HepG2 (cell line): Measurements from ENCODE around the gene CCNB1. TPM values are rescaled to one million over a fixed set of nuclear protein-coding genes. Genes with fewer than 3 reads are reported as not detected.

ENCODE experiments used
- HDAC1 ChIP-seq: sonication (generic); formaldehyde crosslinking; IDR thresholded peaks from 2 replicates; pipeline ENCODE4 v1.5.1; 2020; ENCODE audit warnings: mild to moderate bottlenecking, missing genetic modification reagents
- IKZF1 ChIP-seq: fragments of 450-650 bp; IDR thresholded peaks from 2 replicates; pipeline ENCODE4 v1.7.1; 2016
- KDM5A ChIP-seq: fragments of 200-600 bp; sonication (generic); IDR thresholded peaks from 2 replicates; pipeline ENCODE4 v1.7.0; 2018; ENCODE audit warnings: antibody characterized with exemption, mild to moderate bottlenecking, low read length, borderline replicate concordance
- KDM5B ChIP-seq: sonication (generic); formaldehyde crosslinking; IDR thresholded peaks from 2 replicates; pipeline ENCODE4 v1.4.0; 2020; ENCODE audit warnings: missing genetic modification reagents, mild to moderate bottlenecking, borderline replicate concordance
- NCOA1 ChIP-seq: sonication (generic); formaldehyde crosslinking; IDR thresholded peaks from 2 replicates; pipeline ENCODE4 v1.9.0; 2021; ENCODE audit warnings: missing genetic modification reagents
- NR2F6 ChIP-seq, 2 experiments: IDR thresholded peaks; 2 replicates each; pipeline ENCODE4 v1.6.1; 2016; ENCODE audit warnings: antibody characterized with exemption in 1 of 2, mild to moderate bottlenecking in 1 of 2
- PRDM4 ChIP-seq: sonication (generic); formaldehyde crosslinking; IDR thresholded peaks from 2 replicates; pipeline ENCODE4 v1.9.0; 2021; ENCODE audit warnings: missing genetic modification reagents, borderline replicate concordance
- SIN3B ChIP-seq: fragments of 150-350 bp; IDR thresholded peaks from 2 replicates; pipeline ENCODE4 v1.6.1; 2014; ENCODE audit warnings: low read length
- TP53 ChIP-seq: sonication (generic); formaldehyde crosslinking; conservative IDR thresholded peaks from 2 replicates; pipeline ENCODE4 v1.4.0; 2020; ENCODE audit warnings: missing genetic modification reagents
- ZNF160 ChIP-seq: sonication (generic); formaldehyde crosslinking; IDR thresholded peaks from 2 replicates; pipeline ENCODE4 v1.8.0; 2022; ENCODE audit warnings: mild to moderate bottlenecking, inconsistent platforms, missing genetic modification reagents
- ZNF484 ChIP-seq: sonication (generic); formaldehyde crosslinking; IDR thresholded peaks from 2 replicates; pipeline ENCODE4 v1.5.1; 2020; ENCODE audit warnings: mild to moderate bottlenecking, low read depth, missing genetic modification reagents, borderline replicate concordance
- ZNF597 ChIP-seq: sonication (generic); formaldehyde crosslinking; IDR thresholded peaks from 2 replicates; pipeline ENCODE4 v1.5.0; 2020; ENCODE audit warnings: missing genetic modification reagents
- ZNF709 ChIP-seq: sonication (generic); formaldehyde crosslinking; IDR thresholded peaks from 2 replicates; pipeline ENCODE4 v1.5.0; 2020; ENCODE audit warnings: mild to moderate bottlenecking, missing genetic modification reagents
- ZNF713 ChIP-seq: sonication (generic); formaldehyde crosslinking; IDR thresholded peaks from 2 replicates; pipeline ENCODE4 v1.4.0; 2020; ENCODE audit warnings: mild to moderate bottlenecking, missing genetic modification reagents
- ZNF772 ChIP-seq: sonication (generic); formaldehyde crosslinking; IDR thresholded peaks from 2 replicates; pipeline ENCODE4 v1.5.0; 2020; ENCODE audit warnings: mild to moderate bottlenecking, missing genetic modification reagents
- polyA plus RNA-seq, 8 experiments: library from polyadenylated mRNA; depleted of rRNA in 3 of 8; stranded (reverse) in 7 of 8; unstranded in 1 of 8; fragments of >200 nt; fragmentation: Illumina TruSeq in 4 of 8; extraction: Trizol in 4 of 8; gene quantifications; 2 replicates each; pipeline versions ENCODE4 v1.2.1 to v1.2.3, GENCODE V29; 2011 to 2016; ENCODE audit warnings: low read depth in 4 of 8, missing spikeins in 1 of 8, mixed read lengths in 1 of 8; ENCODE audit not compliant: insufficient read depth in 1 of 8
- total RNA-seq, 5 experiments: library from RNA; depleted of rRNA; stranded (reverse); fragments of >200 nt; fragmentation: Illumina TruSeq; extraction: Trizol; gene quantifications; 2 replicates each; pipeline ENCODE4 v1.2.3, GENCODE V29; 2016; ENCODE audit warnings: low read depth in 1 of 5
- TF ChIP-seq, protein P1 (sequence below): sonication (generic); formaldehyde crosslinking; IDR thresholded peaks from 2 replicates; pipeline ENCODE4 v1.4.0; 2020; ENCODE audit warnings: low read depth, missing genetic modification reagents
- TF ChIP-seq, protein P2 (sequence below): sonication (generic); formaldehyde crosslinking; IDR thresholded peaks from 2 replicates; pipeline ENCODE4 v1.8.1; 2023; ENCODE audit warnings: mild to moderate bottlenecking, missing genetic modification reagents
- TF ChIP-seq, protein P3 (sequence below): sonication (generic); formaldehyde crosslinking; IDR thresholded peaks from 2 replicates; pipeline ENCODE4 v1.4.0; 2020; ENCODE audit warnings: mild to moderate bottlenecking, low read depth, missing genetic modification reagents

Gene CCNB1
- total and polyA plus RNA-seq, 2 of the 13 experiments (the other 11 are each of a cell fraction or from before 2014, with no cell fraction given) = 82.3 to 316 TPM

GRCh38 chr5:69189162-69190086 lies 22.5 kb downstream of the CCNB1 start, which contains the start of gene CENPH (continued):
- TF ChIP-seq PRDM4 (CRISPR knock-in tag) = no peak
- TF ChIP-seq HDAC1 (CRISPR knock-in tag) = peak; percentile 96
- TF ChIP-seq ZNF160 (CRISPR knock-in tag) = 0 out of 2 replicates have a peak, but pooled peaks have one; percentile 49
- no peak for TF ChIP-seq NCOA1 (CRISPR knock-in tag)
- TF ChIP-seq, protein P1, sequence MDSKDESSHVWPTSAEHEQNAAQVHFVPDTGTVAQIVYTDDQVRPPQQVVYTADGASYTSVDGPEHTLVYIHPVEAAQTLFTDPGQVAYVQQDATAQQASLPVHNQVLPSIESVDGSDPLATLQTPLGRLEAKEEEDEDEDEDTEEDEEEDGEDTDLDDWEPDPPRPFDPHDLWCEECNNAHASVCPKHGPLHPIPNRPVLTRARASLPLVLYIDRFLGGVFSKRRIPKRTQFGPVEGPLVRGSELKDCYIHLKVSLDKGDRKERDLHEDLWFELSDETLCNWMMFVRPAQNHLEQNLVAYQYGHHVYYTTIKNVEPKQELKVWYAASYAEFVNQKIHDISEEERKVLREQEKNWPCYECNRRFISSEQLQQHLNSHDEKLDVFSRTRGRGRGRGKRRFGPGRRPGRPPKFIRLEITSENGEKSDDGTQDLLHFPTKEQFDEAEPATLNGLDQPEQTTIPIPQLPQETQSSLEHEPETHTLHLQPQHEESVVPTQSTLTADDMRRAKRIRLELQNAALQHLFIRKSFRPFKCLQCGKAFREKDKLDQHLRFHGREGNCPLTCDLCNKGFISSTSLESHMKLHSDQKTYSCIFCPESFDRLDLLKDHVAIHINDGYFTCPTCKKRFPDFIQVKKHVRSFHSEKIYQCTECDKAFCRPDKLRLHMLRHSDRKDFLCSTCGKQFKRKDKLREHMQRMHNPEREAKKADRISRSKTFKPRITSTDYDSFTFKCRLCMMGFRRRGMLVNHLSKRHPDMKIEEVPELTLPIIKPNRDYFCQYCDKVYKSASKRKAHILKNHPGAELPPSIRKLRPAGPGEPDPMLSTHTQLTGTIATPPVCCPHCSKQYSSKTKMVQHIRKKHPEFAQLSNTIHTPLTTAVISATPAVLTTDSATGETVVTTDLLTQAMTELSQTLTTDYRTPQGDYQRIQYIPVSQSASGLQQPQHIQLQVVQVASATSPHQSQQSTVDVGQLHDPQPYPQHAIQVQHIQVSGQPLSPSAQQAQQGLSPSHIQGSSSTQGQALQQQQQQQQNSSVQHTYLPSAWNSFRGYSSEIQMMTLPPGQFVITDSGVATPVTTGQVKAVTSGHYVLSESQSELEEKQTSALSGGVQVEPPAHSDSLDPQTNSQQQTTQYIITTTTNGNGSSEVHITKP = no peak
- TF ChIP-seq KDM5A = peak; percentile 66; the same call in 1 of the 2 replicates
- TF ChIP-seq, protein P2, sequence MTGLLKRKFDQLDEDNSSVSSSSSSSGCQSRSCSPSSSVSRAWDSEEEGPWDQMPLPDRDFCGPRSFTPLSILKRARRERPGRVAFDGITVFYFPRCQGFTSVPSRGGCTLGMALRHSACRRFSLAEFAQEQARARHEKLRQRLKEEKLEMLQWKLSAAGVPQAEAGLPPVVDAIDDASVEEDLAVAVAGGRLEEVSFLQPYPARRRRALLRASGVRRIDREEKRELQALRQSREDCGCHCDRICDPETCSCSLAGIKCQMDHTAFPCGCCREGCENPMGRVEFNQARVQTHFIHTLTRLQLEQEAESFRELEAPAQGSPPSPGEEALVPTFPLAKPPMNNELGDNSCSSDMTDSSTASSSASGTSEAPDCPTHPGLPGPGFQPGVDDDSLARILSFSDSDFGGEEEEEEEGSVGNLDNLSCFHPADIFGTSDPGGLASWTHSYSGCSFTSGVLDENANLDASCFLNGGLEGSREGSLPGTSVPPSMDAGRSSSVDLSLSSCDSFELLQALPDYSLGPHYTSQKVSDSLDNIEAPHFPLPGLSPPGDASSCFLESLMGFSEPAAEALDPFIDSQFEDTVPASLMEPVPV (CRISPR knock-in tag) = peak; percentile 88; the same call in 1 of the 2 replicates
- no peak; the same call in 1 of the 2 replicates for TF ChIP-seq ZNF772 (CRISPR knock-in tag)
- no peak for TF ChIP-seq ZNF484
- peak; percentile 85 for TF ChIP-seq SIN3B
- peak; percentile 89 for TF ChIP-seq KDM5B (CRISPR knock-in tag)
- TF ChIP-seq ZNF709 (CRISPR knock-in tag) = peak; percentile 80; the same call in 1 of the 2 replicates
- TF ChIP-seq ZNF713 (CRISPR knock-in tag) = no peak
- no peak for TF ChIP-seq ZNF597 (CRISPR knock-in tag)
- TF ChIP-seq, protein P3, sequence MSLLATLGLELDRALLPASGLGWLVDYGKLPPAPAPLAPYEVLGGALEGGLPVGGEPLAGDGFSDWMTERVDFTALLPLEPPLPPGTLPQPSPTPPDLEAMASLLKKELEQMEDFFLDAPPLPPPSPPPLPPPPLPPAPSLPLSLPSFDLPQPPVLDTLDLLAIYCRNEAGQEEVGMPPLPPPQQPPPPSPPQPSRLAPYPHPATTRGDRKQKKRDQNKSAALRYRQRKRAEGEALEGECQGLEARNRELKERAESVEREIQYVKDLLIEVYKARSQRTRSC (CRISPR knock-in tag) = peak; percentile 80
- TF ChIP-seq IKZF1 = no peak
- peak; percentile 67; the same call in 1 of the 2 replicates for TF ChIP-seq TP53 (CRISPR knock-in tag)
- no peak for TF ChIP-seq NR2F6 (IDR thresholded peaks at IDR 0.05)
- 0 out of 2 replicates have a peak, but pooled peaks have one; percentile 19 for TF ChIP-seq NR2F6 (CRISPR knock-in tag; IDR thresholded peaks at IDR 0.05)
